K562 (cell line): Measurements from ENCODE around the gene FBXL13. TPM values are rescaled to one million over a fixed set of nuclear protein-coding genes. Genes with fewer than 3 reads are reported as not detected.

Experiments
- ATAC-seq: fragments of 200-7000 bp; cut with Tn5 transposase; 3 replicates; pipeline ENCODE4 v1.9.1; 2020; ENCODE audit warnings: moderate library complexity
- Bru-seq: library from RNA; stranded (reverse); fragments of 400-500 nt; gene quantifications from one replicate; lab custom pipeline; 2021; lab: Mats Ljungman, UMichigan
- BruChase-seq, 2 experiments: library from RNA; stranded (reverse); fragments of 400-500 nt; gene quantifications; one replicate each; lab custom pipeline; 2021; lab: Mats Ljungman, UMichigan
- BruUV-seq: library from RNA; stranded (reverse); fragments of 400-500 nt; replicated peaks from 2 replicates; lab custom pipeline; 2021; lab: Mats Ljungman, UMichigan
- CTCF ChIA-PET: fragments of 300-600 bp; formaldehyde crosslinking; extraction: SDS; loops from one replicate; lab custom pipeline; 2021; ENCODE audit warnings: low intra/inter-chr PET ratio; lab: Yijun Ruan, JAX
- POLR2A ChIA-PET: fragments of 300-600, 350-650 bp; sonication (Branson Sonifier 250); formaldehyde crosslinking; extraction: SDS; loops from one replicate; lab custom pipeline; 2021; ENCODE audit warnings: antibody characterized with exemption, inconsistent platforms; lab: Yijun Ruan, JAX
- DNase-seq, 4 experiments: peaks; one replicate each; pipeline versions ENCODE4 v3.0.0 to v3.0.0-alpha.2; 2011 to 2018; ENCODE audit warnings: low spot score in 3 of 4, mixed read lengths in 3 of 4; ENCODE audit errors: extremely low read depth in 1 of 4
- FAIRE-seq: peaks from 2 replicates; lab custom pipeline; 2011; peaks lifted over from hg19 to GRCh38; lab: Jason Lieb, UNC
- H2AFZ ChIP-seq: 2 replicates; pipeline ENCODE4 v1.6.0; 2011; ENCODE audit warnings: low read depth, low read length, control low read depth, inconsistent platforms
- H3K27ac ChIP-seq: fragments of 200-600 bp; 3 replicates; pipeline ENCODE4 v1.8.0; 2011; ENCODE audit warnings: low read depth, mild to moderate bottlenecking, control low read depth, inconsistent platforms, low read length, moderate library complexity, mixed read lengths; ENCODE audit errors: extremely low read depth
- H3K27me3 ChIP-seq, 2 experiments: fragments of 300-600 bp in 1 of 2; 2 replicates in 1 of 2; 3 replicates in 1 of 2; pipeline versions ENCODE4 v1.6.0 to v1.8.0; 2011; ENCODE audit warnings: inconsistent platforms in 2 of 2, low read length in 2 of 2, mild to moderate bottlenecking in 1 of 2, mixed read lengths in 1 of 2, moderate library complexity in 1 of 2; ENCODE audit not compliant: control insufficient read depth in 2 of 2, insufficient read depth in 2 of 2
- H3K36me3 ChIP-seq: fragments of 300-600 bp; 3 replicates; pipeline ENCODE4 v1.8.0; 2011; ENCODE audit warnings: mild to moderate bottlenecking, low read length, inconsistent platforms; ENCODE audit not compliant: control insufficient read depth, insufficient read depth
- H3K4me1 ChIP-seq, 2 experiments: fragments of 200-600 bp in 1 of 2; replicated peaks in 1 of 2; 2 replicates in 1 of 2; 3 replicates in 1 of 2; pipeline versions ENCODE4 v1.5.1 to v1.8.0; 2011; ENCODE audit warnings: inconsistent platforms in 2 of 2, low read length in 2 of 2, mild to moderate bottlenecking in 1 of 2, mixed read lengths in 1 of 2, moderate library complexity in 1 of 2; ENCODE audit not compliant: control insufficient read depth in 2 of 2, insufficient read depth in 2 of 2
- H3K4me2 ChIP-seq: 2 replicates; pipeline ENCODE4 v1.6.1; 2011; ENCODE audit warnings: low read length, control low read depth, inconsistent platforms, mixed read lengths; ENCODE audit not compliant: insufficient read depth
- H3K4me3 ChIP-seq: fragments of 200-600 bp; sonication (generic), shearing (Covaris generic); 2 replicates; pipeline ENCODE4 v1.5.1; 2016; ENCODE audit warnings: control low read depth, inconsistent platforms
- H3K79me2 ChIP-seq: fragments of 200-600 bp; 3 replicates; pipeline ENCODE4 v1.8.0; 2011; ENCODE audit warnings: low read length, inconsistent platforms; ENCODE audit not compliant: control insufficient read depth, insufficient read depth
- H3K9ac ChIP-seq, 2 experiments: 2 replicates each; pipeline versions ENCODE4 v1.6.0 to v1.6.1; 2011; ENCODE audit warnings: low read depth in 2 of 2, low read length in 2 of 2, control low read depth in 1 of 2, inconsistent platforms in 1 of 2, mild to moderate bottlenecking in 1 of 2, mixed read lengths in 1 of 2; ENCODE audit not compliant: insufficient read depth in 1 of 2
- H3K9me1 ChIP-seq: one replicate; pipeline ENCODE4 v1.6.0; 2011; ENCODE audit warnings: inconsistent platforms, mild to moderate bottlenecking, low read length, moderate library complexity; ENCODE audit not compliant: control insufficient read depth, insufficient read depth
- H3K9me3 ChIP-seq: replicated peaks from 2 replicates; pipeline ENCODE4 v1.5.1; 2011; ENCODE audit warnings: low read depth, low read length, inconsistent platforms; ENCODE audit not compliant: control insufficient read depth, insufficient read depth
- H4K20me1 ChIP-seq: replicated peaks from 2 replicates; pipeline ENCODE4 v1.6.1; 2011; ENCODE audit warnings: low read length, inconsistent platforms, mixed read lengths; ENCODE audit not compliant: control insufficient read depth, insufficient read depth
- ATF1 ChIP-seq, 2 experiments: fragments of 450-650 bp in 1 of 2; IDR thresholded peaks; 2 replicates each; pipeline ENCODE4 v1.6.1; 2016; ENCODE audit warnings: missing compliant biosample characterization in 1 of 2, missing genetic modification characterization in 1 of 2
- BMI1 ChIP-seq: fragments of 150-350 bp; IDR thresholded peaks from 2 replicates; pipeline ENCODE4 v1.6.1; 2014; ENCODE audit warnings: low read length
- CEBPB ChIP-seq: fragments of 450-650 bp; IDR thresholded peaks from 2 replicates; pipeline ENCODE4 v1.6.1; 2016; ENCODE audit warnings: missing genetic modification characterization, missing compliant biosample characterization
- CSDE1 ChIP-seq, 2 experiments: fragments of 450-650 bp; IDR thresholded peaks; 2 replicates each; pipeline ENCODE4 v1.6.1; 2016; ENCODE audit warnings: mild to moderate bottlenecking in 1 of 2
- EGR1 ChIP-seq: fragments of 450-650 bp; conservative IDR thresholded peaks from 2 replicates; pipeline ENCODE4 v1.6.1; 2017; ENCODE audit warnings: mild to moderate bottlenecking
- NRF1 ChIP-seq, 2 experiments: fragments of 450-650 bp; IDR thresholded peaks in 1 of 2; conservative IDR thresholded peaks in 1 of 2; 2 replicates each; pipeline ENCODE4 v1.6.1; 2014; ENCODE audit warnings: mild to moderate bottlenecking in 2 of 2
- PKNOX1 ChIP-seq: fragments of 450-650 bp; IDR thresholded peaks from 2 replicates; pipeline ENCODE4 v1.6.1; 2016
- POLR2G ChIP-seq: fragments of 200-400 bp; formaldehyde crosslinking; IDR thresholded peaks from 2 replicates; pipeline ENCODE4 v1.6.1; 2017; ENCODE audit warnings: low read depth, mild to moderate bottlenecking, antibody characterized with exemption, low read length, moderate library complexity
- PRDM10 ChIP-seq: fragments of 450-650 bp; IDR thresholded peaks from 2 replicates; pipeline ENCODE4 v1.6.1; 2018; ENCODE audit not compliant: partially characterized antibody
- ZNF12 ChIP-seq: sonication (generic); formaldehyde crosslinking; IDR thresholded peaks from 2 replicates; pipeline ENCODE4 v1.4.0; 2020; ENCODE audit warnings: mild to moderate bottlenecking, missing genetic modification reagents
- ZNF431 ChIP-seq: sonication (generic); formaldehyde crosslinking; IDR thresholded peaks from 2 replicates; pipeline ENCODE4 v1.8.0; 2022; ENCODE audit warnings: mild to moderate bottlenecking, missing genetic modification reagents
- WGBS: fragments of 100-300 bp; shearing (Covaris generic); methylation state at CpG from one replicate; pipeline ENCODE4 v1.1.6; 2016; ENCODE audit warnings: low coverage, mixed read lengths; ENCODE audit not compliant: insufficient coverage; ENCODE audit errors: missing lambda C conversion rate; 5-methylcytosine and 5-hydroxymethylcytosine counted together
- in situ Hi-C: fragments of 300-500 bp; cut with MboI; formaldehyde crosslinking; loops from 4 replicates; pipeline ENCODE4 v1.15.0; 2018; ENCODE audit warnings: inconsistent platforms, mixed read lengths
- intact Hi-C: fragments of 100-400 bp; cut with micrococcal nuclease; formaldehyde crosslinking; loops from 2 replicates; pipeline ENCODE4 v1.14.2; 2022
- long read RNA-seq, 3 experiments: library from polyadenylated mRNA in 2 of 3; library from RNA in 1 of 3; unstranded in 2 of 3; stranded (forward) in 1 of 3; transcript quantifications; one replicate each; pipeline ENCODE4 v2.0.0, GENCODE V29; 2019 to 2022
- polyA minus RNA-seq, 3 experiments: library from RNA; depleted of rRNA, polyadenylated mRNA; stranded (reverse); fragments of >200 nt; gene quantifications; 2 replicates each; pipeline ENCODE4 v1.2.3, GENCODE V29; 2011
- polyA plus RNA-seq, 8 experiments: library from polyadenylated mRNA; depleted of rRNA in 4 of 8; stranded (reverse) in 5 of 8; unstranded in 3 of 8; fragments of >200 nt; fragmentation: Nextera tagmentation in 2 of 8; fragmentation: Illumina TruSeq in 1 of 8; extraction: Ambion mirVana in 2 of 8; extraction: Trizol in 1 of 8; gene quantifications; 2 replicates each; pipeline versions ENCODE4 v1.2.1 to v1.2.3, GENCODE V29; 2011 to 2014; ENCODE audit warnings: inconsistent platforms in 1 of 8, missing spikeins in 1 of 8
- total RNA-seq, 7 experiments: library from RNA; depleted of rRNA in 6 of 7; stranded (reverse); fragments of >200 nt in 6 of 7; fragmentation: Illumina TruSeq in 2 of 7; extraction: Trizol in 2 of 7; gene quantifications; 2 replicates each; pipeline versions ENCODE4 v1.2.1 to v1.2.3, GENCODE V29; 2011 to 2021; ENCODE audit warnings: low replicate concordance in 1 of 7

The FBXL13 gene
- 173 and 352 TPM in 2 replicates for total RNA-seq (2011; cell fraction: chromatin; rRNA removed; ENCODE audit: low replicate concordance)
- total RNA-seq (2011; cell fraction: nucleolus; rRNA removed) = 92.4 and 117 TPM in 2 replicates
- 138 and 171 TPM in 2 replicates for total RNA-seq (2011; cell fraction: nucleoplasm; rRNA removed)
- total RNA-seq (2014; rRNA removed) = 16.3 and 17.5 TPM in 2 replicates
- 30.5 and 38.3 TPM in 2 replicates for total RNA-seq (2014; rRNA removed; fragmentation: Illumina TruSeq; extraction: Trizol)
- total RNA-seq (2015; rRNA removed; fragmentation: Illumina TruSeq; extraction: Trizol) = 21.2 and 23.7 TPM in 2 replicates
- total RNA-seq (2021) = 27.0 and 27.4 TPM in 2 replicates
- 45.6 and 55.0 TPM in 2 replicates for polyA plus RNA-seq (2011; rRNA removed)
- polyA plus RNA-seq (2011; cell fraction: cytosol; rRNA removed) = 19.5 and 28.3 TPM in 2 replicates
- 45.8 and 53.1 TPM in 2 replicates for polyA plus RNA-seq (2011; cell fraction: nucleus; rRNA removed)
- polyA plus RNA-seq (2012) = 33.4 and 68.8 TPM in 2 replicates
- 22.4 and 24.1 TPM in 2 replicates for polyA plus RNA-seq (2014; fragmentation: Illumina TruSeq; extraction: Trizol)
- 10 to 100 TPM; 25.4 to 26.6 TPM for polyA plus RNA-seq (2014; fragmentation: Nextera tagmentation; extraction: Ambion mirVana)
- 19.7 and 20.4 TPM in 2 replicates for polyA plus RNA-seq (2014; rRNA removed)
- 104 and 108 TPM in 2 replicates for polyA minus RNA-seq (2011; rRNA and poly(A)+ RNA removed)
- polyA minus RNA-seq (2011; cell fraction: cytosol; rRNA and poly(A)+ RNA removed) = 23.8 and 28.0 TPM in 2 replicates
- 101 and 137 TPM in 2 replicates for polyA minus RNA-seq (2011; cell fraction: nucleus; rRNA and poly(A)+ RNA removed)
- percentile 82 among the genes with signal in this experiment for Bru-seq, nascent RNA
- BruChase-seq, experiment 1, labeled RNA remaining after a 2-hour chase = percentile 86 among the genes with signal in this experiment
- BruChase-seq, experiment 2, labeled RNA remaining after a 6-hour chase = percentile 82 among the genes with signal in this experiment
- long read RNA-seq, experiment 1, partial matches to known transcripts = 65 of 125 reads
- long read RNA-seq, experiment 1, other reads (novel, unspliced or antisense) = 60 of 125 reads
- long read RNA-seq, experiment 2, partial matches to known transcripts = 1 of 13 reads
- long read RNA-seq, experiment 2, other reads (novel, unspliced or antisense) = 12 of 13 reads
- long read RNA-seq, experiment 3, partial matches to known transcripts = 3 of 40 reads
- long read RNA-seq, experiment 3, other reads (novel, unspliced or antisense) = 37 of 40 reads

- Histone ChIP-seq H3K4me3 (peak within 1 kb of the TSS; percentile 83), H3K4me2 (peak within 1 kb of the TSS; percentile 99), H2AFZ (peak within 1 kb of the TSS; percentile 100), H3K36me3 (peaks cover 19% of the 10 kb centered on the region; the same call in 2 of the 3 replicates), H3K9ac (peak within 1 kb of the TSS; percentile 86 to 99), H3K9me3 (no peaks in the 10 kb centered on the region), H3K27me3 (no peaks in the 10 kb centered on the region), H3K27ac (peak within 1 kb of the TSS; percentile 82), H3K4me1 (peaks cover 6 to 8% of the 10 kb centered on the region in 2 experiments; a peak in 4 of 5 replicates), H3K9me1 (no peaks in the 10 kb centered on the region), H4K20me1 (no peaks in the 10 kb centered on the region), H3K79me2 (peaks cover 43% of the 10 kb centered on the region)
- DNase-seq (peak; percentile 96 to 98 (median 96)), FAIRE-seq (peak; percentile 90), ATAC-seq (peak; percentile 95)
- no TSS peak for BruUV-seq
- intact Hi-C loops = loop anchor here (1.0 kb wide), 1 partner anchor 75 kb away; the partner anchor contains the start of gene NAPEPLD
- ChIA-PET POLR2A (interaction anchor here (0.5 to 2.5 kb wide), 16 partner anchors 8 to 219 kb away, joined by 3 to 11 read pairs (median 4); partner anchors contain the start of gene NAPEPLD), CTCF (no interaction called here)
- WGBS = 1% methylated on average over 56 of the region's 83 CpGs
- in situ Hi-C loops = loop anchor here (25.0 kb wide), 1 partner anchor 587 kb away; the partner anchor contains the start of gene POLR2J
- TF ChIP-seq CSDE1 (IDR thresholded peaks at IDR 0.05) (peak in 1 of 2 experiments; percentile 86; a peak in 1 of 4 replicates), ZNF12 (CRISPR knock-in tag) (0 out of 2 replicates have a peak, but pooled peaks have one; percentile 7), CEBPB (tag) (peak; percentile 97), POLR2G (peak; percentile 94), PRDM10 (peak; percentile 21), ZNF431 (CRISPR knock-in tag) (0 out of 2 replicates have a peak, but pooled peaks have one; percentile 40), ATF1 (CRISPR knock-in tag; IDR thresholded peaks at IDR 0.05) (no peak), ATF1 (tag; IDR thresholded peaks at IDR 0.05) (peak; percentile 70), BMI1 (peak; percentile 97), EGR1 (peak; percentile 32), PKNOX1 (0 out of 2 replicates have a peak, but pooled peaks have one; percentile 15), NRF1 (conservative IDR thresholded peaks at IDR 0.05 in 1 of 2, IDR thresholded peaks at IDR 0.05 in 1 of 2) (peak; percentile 75 to 79)
These were observed at the start of gene FBXL13, which contains the start of gene ARMC10 for GRCh38 chr7:103074519-103075336. Gene FBXL13 (minus strand): TSS chr7:103074796. Gene ARMC10 (plus strand): TSS chr7:103075140. CDS start chr7:103075273, 133 bp downstream.
